GM18520 (cell line): ENCODE data around the gene CNGB1.
"Not testable (repeated sequence)": the region's sequence is repeated elsewhere in the genome, so short reads cannot be mapped to it uniquely, and the experiment has no call there.

Experiments
- ATAC-seq: cut with Tn5 transposase; IDR thresholded peaks from one replicate; pipeline ENCODE4 v1.9.1; 2021; ENCODE audit not compliant: unreplicated experiment

The CNGB1 gene

DNA sequence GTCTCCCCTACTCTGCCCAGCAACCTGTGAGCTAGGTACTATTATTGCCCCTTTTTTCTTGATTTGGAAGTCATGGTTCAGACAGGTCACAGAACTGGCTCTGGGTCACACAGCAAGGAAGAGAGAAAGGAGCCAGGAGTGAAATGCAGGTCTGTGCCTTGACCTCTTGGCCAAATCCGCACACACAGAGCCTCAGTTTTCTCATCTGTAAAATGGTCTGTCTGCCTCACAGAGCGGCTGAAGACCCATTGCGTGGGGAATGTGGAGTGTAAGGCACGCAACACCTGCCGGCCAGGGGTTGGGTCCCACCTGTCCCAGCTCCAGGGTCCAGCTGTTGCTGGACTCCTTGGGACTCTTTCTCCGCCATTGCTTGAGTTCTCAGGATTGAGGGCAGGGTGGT is 32.4 kb downstream of the CNGB1 start:
- ATAC-seq, result no peak

DNA sequence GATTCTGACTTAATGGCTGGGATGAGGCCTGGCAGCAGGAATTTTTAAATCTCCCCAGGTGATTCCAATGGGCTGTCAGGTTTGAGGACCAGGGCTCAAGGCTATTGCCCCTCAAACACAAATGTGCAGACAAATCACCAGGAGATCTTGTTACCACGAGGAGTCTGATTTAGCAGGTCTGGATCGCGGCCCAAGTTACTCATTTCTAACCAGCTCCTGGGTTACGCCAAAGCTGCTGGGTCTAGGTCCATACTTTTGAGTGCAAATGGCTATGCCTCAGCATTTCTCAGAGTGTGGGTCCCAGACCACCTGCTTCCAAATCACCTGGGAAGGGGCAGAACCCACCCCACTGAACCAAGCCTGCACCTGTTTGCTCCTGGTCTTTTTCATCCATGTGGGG is 33.1 kb downstream of the CNGB1 start:
- ATAC-seq, result no peak

- ATAC-seq, result no peak
Observed at GRCh38 chr16:57935904-57936303, 35.0 kb downstream of the CNGB1 start.

DNA sequence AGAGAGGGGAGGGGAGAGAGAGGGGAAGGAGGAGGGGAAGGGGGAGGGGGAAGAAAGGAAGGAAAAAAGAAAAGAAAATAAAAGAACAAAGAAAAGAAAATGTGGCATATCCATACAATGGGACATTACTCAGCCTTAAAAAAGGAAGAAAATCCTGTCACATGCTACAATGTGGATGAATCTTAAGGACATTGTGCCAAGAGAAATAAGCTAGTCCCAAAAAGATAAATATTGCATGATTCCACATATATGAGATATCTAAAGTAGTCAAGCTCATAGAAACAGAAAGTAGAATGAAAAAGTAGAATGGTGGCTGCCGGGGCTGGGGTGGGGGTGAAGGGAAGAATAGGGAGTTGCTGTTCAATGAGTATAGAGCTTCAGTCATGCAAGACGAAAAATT is 40.4 kb downstream of the CNGB1 start:
- no peak for ATAC-seq

- no peak for ATAC-seq
Observed at GRCh38 chr16:57929250-57929649, 41.7 kb downstream of the CNGB1 start.

DNA sequence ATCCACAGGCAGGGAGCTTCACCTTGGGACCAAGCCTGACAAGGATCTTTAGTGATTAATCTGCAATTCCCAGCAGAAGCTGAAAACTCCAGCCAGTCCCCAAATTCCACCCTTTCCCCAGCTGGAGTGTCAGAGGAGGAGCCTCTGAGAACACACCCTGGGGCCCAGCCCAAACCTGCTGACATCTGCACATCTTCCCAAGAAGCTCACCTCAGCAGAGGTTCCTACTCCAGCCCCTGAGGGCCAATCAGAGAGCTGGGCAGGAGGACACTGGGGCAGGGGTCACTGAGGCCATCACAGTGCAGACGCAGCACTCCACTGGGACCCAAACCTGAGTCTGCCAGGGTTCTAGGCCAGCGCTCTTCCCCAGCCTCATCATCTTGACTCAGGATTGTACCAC is 44.9 kb downstream of the CNGB1 start:
- no peak for ATAC-seq

- no peak for ATAC-seq
Observed at GRCh38 chr16:57925310-57925709, 45.6 kb downstream of the CNGB1 start.

DNA sequence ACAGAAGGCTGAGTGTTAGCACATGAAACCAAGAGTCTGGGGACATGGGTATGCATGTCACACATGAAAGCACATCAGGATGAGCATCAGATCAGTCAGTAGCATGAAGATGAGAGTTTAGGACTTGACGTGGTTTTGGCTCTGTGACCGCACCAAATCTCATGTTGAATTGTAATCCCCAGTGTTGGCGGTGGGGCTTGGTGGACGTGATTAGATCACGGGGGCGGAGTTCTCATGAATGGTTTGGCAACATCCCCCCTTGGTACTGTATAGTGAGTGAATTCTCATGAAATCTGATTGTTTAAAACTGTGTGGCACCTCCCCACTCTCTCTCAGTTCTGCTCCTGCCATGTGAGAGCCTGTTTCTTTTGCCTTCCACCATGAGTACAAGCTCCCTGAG is 46.4 kb downstream of the CNGB1 start:
- ATAC-seq, result no peak

DNA sequence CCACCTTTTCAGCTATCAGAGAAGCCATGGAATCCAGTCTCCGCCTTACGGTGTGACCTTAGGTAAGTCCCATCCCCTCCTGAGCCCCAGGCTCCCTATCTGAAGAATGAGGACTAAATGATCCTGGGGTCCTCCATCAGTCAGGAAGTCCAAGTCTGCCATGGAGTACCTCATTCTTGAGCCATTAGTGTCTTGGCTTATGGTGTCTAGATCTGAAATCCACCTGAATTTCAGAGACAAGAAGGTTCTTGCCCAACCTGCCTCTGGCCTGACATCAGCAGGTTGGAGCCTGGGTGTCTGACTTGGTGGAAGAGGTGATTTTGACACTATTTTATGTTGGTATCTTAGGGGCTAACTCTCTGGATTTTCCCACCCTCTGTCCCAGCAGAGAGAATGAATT is 47.1 kb downstream of the CNGB1 start:
- no peak for ATAC-seq

DNA sequence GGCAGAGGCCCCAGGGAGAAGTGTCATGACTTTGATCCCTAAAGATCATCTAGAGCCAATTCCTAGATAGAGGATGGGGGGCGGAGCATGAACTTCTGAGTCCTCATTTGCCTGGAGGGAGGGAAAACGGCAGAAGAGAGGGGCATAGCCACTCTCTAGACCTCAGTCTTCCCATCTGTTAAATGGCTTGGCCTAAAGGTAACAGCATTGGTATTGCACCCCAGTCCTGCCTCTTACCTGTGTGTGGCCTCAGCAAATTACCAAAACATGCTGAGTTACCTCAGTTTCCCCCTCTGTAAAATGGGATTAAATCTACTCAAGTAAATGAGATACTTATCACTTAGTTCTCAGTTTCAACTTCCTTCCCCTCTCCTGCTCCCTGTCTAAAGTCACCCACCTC is 47.5 kb downstream of the CNGB1 start:
- no peak for ATAC-seq

- no peak for ATAC-seq
Observed at GRCh38 chr16:57920880-57921229, 50.1 kb downstream of the CNGB1 start.

- no peak for ATAC-seq
Observed at GRCh38 chr16:57920215-57920879, 50.6 kb downstream of the CNGB1 start.

- ATAC-seq, result no peak
Observed at GRCh38 chr16:57918994-57919393, 51.9 kb downstream of the CNGB1 start.

DNA sequence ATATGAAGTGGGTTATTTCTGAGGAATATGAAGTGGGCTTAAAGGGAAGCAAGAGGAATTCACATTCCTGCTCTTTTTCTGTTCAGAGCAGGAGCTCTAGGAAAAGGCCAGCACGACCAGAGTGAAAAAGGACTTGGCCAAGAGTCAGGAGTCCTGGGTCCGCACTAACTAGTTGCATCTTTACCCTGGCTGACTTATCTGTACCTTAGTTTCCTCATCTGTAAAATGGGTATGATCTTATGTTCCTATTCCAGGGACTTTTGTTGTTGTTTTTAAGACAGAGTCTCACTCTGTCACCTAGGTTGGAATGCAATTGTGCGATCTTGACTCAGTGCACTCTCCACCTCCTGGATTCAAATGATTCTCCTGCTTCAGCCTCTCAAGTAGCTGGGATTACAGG is 52.5 kb downstream of the CNGB1 start:
- ATAC-seq, result no peak

GRCh38 chr16:57917929-57918328 is 53.0 kb downstream of the CNGB1 start:
- ATAC-seq, result not testable (repeated sequence)

- ATAC-seq, result not testable (repeated sequence)
Observed at GRCh38 chr16:57917489-57917888, 53.4 kb downstream of the CNGB1 start.

GRCh38 chr16:57916735-57917438 is 54.0 kb downstream of the CNGB1 start:
- ATAC-seq, result no peak

- ATAC-seq, result no peak
Observed at GRCh38 chr16:57915811-57916488, 55.0 kb downstream of the CNGB1 start.

GRCh38 chr16:57915267-57915666 is 55.7 kb downstream of the CNGB1 start:
- ATAC-seq, result no peak

DNA sequence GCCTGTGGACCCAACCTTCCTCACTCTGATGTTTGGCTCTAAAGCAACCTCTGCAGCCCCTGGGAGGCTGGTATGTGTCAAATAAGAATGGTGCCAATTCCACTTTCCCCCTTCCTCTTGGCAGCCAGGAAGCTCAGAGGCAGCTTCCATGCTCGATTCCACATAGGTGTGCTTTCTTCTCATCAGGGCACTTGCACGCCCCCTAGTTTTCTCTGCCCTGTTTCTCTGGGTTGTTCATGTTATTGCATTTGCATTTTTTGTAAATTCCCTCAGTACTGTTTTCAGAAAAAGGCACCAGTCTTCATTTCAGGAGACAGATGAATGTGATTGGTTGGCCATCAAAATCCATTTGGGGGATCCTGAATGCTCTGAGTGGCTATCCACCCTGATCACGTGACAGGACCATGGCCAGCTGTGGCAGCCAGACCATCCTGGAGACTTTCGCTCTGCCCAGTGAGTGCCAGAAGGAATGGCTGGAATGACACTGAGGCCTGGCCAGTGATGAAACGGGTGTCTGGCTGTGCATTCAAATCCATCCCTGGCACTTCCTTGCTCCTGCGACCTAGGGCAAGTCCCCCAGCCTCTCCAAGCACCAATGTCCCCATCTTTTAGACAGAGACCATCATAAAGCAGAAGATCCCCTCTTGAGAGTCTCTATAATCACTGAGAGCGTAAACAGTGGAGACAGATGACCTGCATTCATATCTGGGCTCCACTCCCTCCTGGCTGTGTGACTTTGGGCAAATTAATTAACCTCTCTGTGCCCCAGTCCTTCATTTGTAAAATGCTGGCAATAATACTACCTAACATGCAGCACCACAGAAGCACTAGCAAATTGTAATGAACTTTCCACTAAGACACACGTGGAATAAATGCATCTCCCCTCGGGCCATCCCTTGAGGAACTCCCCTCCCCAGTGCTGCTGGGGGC is 56.4 kb downstream of the CNGB1 start:
- ATAC-seq, result no peak

DNA sequence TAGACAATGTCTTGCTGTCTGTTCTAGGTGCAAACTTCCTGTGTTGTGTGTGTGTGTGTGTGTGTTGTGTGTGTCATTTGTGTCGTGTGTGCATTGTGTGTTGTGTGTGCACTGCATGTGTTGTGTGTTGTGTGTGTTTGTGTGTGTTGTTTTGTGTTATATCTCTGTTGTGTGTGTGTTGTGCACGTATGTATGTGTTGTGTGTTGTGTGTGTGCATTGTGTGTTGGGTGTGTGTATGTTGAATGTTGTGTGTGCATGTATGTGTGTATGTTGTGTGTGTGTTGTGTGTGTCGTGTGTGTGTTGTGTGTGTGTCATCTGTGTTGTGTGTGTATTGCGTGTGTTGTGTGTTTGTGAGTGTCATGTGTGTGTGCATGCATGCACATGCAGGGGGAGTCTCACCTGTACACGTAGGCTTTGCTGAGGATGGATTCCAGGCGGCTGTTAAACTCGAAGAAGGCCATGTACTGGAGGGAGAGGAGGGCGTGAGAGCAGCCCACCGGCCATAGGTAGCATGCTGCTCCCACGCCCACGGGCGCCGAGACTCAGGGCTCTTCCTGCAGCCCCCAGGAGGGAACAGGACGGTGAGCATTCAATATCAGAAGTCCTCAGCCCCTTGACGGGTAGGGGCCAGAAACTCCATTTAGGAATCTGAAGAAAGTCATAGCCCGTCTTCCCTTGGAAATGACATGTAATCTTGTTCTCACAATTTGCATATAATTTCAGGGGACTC is 58.2 kb downstream of the CNGB1 start:
- ATAC-seq, result no peak
